ENCODE data around the gene POU6F2. TPM values are rescaled to one million over a fixed set of nuclear protein-coding genes. Genes with fewer than 3 reads are reported as not detected.

POU6F2 gene
- total and polyA plus RNA-seq, 2 of the 4 experiments (the other 2 are of a cell fraction), result not detected

DNA sequence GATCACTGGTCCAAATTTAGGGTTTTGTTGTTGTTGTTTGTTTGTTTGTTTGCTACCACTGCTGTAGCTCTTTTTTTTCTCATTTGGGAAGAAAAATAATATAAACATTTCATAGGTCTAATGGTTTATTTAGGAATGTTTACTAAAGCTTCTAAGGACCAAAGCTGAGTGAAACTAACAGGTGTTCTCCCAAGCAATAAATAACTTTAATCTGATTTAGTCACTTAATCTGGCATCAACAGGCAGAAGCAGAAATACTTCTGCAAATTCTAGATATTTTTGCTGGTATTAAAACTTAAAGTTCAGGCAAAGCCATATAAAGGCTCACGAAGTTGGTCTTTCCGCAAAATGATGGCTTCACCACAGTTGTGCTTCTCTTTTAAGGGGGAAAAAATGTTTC lies 444.0 kb downstream of the POU6F2 start:
- no peak overlapping the region for H3K23ac ChIP-seq (ENCODE audit: low read depth, low read length)
- no peaks in the 10 kb centered on the region for H3K79me1 ChIP-seq (ENCODE audit: low read depth in 1 of 2, low read length in 2 of 2)
- no peaks in the 10 kb centered on the region for H4K20me1 ChIP-seq (ENCODE audit: insufficient read depth, low read length)
- H3K9ac ChIP-seq (ENCODE audit: low read depth, low read length), result no peak overlapping the region
- ChIA-PET POLR2A (ENCODE audit: unreplicated experiment) (no interaction called here), CTCF (no interaction called here)
- H3K4me1 ChIP-seq (ENCODE audit: control insufficient read depth, insufficient read depth, low read length), result no peaks in the 10 kb centered on the region
- no peak overlapping the region for H2AK9ac ChIP-seq (replicated peaks; ENCODE audit: low read depth, low read length, poor library complexity)
- dilution Hi-C loops (cut with HindIII; ENCODE audit: low sequenced_read_pairs, unreplicated experiment) (no loop called here), in situ Hi-C loops (cut with MboI; ENCODE audit: low sequenced_read_pairs) (no loop called here), intact Hi-C loops (cut with micrococcal nuclease) (no loop called here)
- H4K5ac ChIP-seq (ENCODE audit: low read depth, low read length), result no peak overlapping the region
- ATAC-seq (ENCODE audit: low read depth), result no peak
- no peak overlapping the region for H3K56ac ChIP-seq (ENCODE audit: extremely low read depth, insufficient read depth, low read length)
- no peak overlapping the region for H3K14ac ChIP-seq (replicated peaks; ENCODE audit: low read depth, low read length)
- H4K8ac ChIP-seq (ENCODE audit: low read depth in 2 of 2, low read length in 2 of 2), result no peak overlapping the region
- WGBS, 2 experiments (ENCODE audit: extremely low coverage in 2 of 2, insufficient read length in 1 of 2), result no CpG with 5 or more reads among the region's 2 CpGs
- no peak overlapping the region for H2BK20ac ChIP-seq (ENCODE audit: low read depth, low read length)
- no peak overlapping the region for H3K27ac ChIP-seq (ENCODE audit: insufficient read depth, low read length)
- H3K4me2 ChIP-seq (ENCODE audit: low read depth, low read length), result no peak overlapping the region
- no peak overlapping the region for H4K91ac ChIP-seq (ENCODE audit: insufficient read depth, low read depth, low read length)
- no peak overlapping the region for H3K4ac ChIP-seq (ENCODE audit: low read depth, low read length)
- no peak overlapping the region for H3K18ac ChIP-seq (ENCODE audit: low read depth, low read length)
- no peaks in the 10 kb centered on the region for H3K9me1 ChIP-seq (ENCODE audit: insufficient read depth, low read length)
- H3K27me3 ChIP-seq (ENCODE audit: control insufficient read depth, insufficient read depth, low read length), result no peaks in the 10 kb centered on the region
- H3K4me3 ChIP-seq (ENCODE audit: insufficient read depth, low read depth, low read length), result no peak overlapping the region
- no peaks in the 10 kb centered on the region for H3K9me3 ChIP-seq (ENCODE audit: control insufficient read depth, insufficient read depth, low read length)
- no TSS peak for BruUV-seq (replicated peaks)
- DNase-seq, result no peak
- TF ChIP-seq USF2 (IDR thresholded peaks at IDR 0.05; ENCODE audit: low read depth, low read length) (no peak), ELK1 (IDR thresholded peaks at IDR 0.05; ENCODE audit: borderline replicate concordance, low read depth, low read length) (no peak), CTCF (conservative IDR thresholded peaks at IDR 0.05; ENCODE audit: low read depth, low read length) (no peak), POLR2A (IDR thresholded peaks at IDR 0.05; ENCODE audit: low read depth, low read length) (no peak), MAZ (IDR thresholded peaks at IDR 0.05; ENCODE audit: borderline replicate concordance, low read depth, low read length) (no peak), SMC3 (IDR thresholded peaks at IDR 0.05; ENCODE audit: low read depth, low read length) (no peak), MXI1 (IDR thresholded peaks at IDR 0.05; ENCODE audit: borderline replicate concordance, low read depth, low read length) (no peak), RFX5 (IDR thresholded peaks at IDR 0.05; ENCODE audit: low read depth, low read length) (no peak), NFE2L2 (IDR thresholded peaks at IDR 0.05; ENCODE audit: low read depth, low read length) (no peak), MAFK (IDR thresholded peaks at IDR 0.05; ENCODE audit: low read depth, low read length) (no peak), RCOR1 (IDR thresholded peaks at IDR 0.05; ENCODE audit: insufficient replicate concordance, low read length) (no peak), RAD21 (IDR thresholded peaks at IDR 0.05; ENCODE audit: low read length) (no peak), CEBPB (IDR thresholded peaks at IDR 0.05; ENCODE audit: low read depth, low read length) (no peak), BHLHE40 (IDR thresholded peaks at IDR 0.05; ENCODE audit: low read depth, low read length) (no peak), FOS (IDR thresholded peaks at IDR 0.05; ENCODE audit: low read depth, low read length) (no peak), CHD1 (IDR thresholded peaks at IDR 0.05; ENCODE audit: low read depth, low read length) (no peak)
- no peak overlapping the region for H2AFZ ChIP-seq (replicated peaks; ENCODE audit: low read length, poor library complexity)
- no peak overlapping the region for H2BK120ac ChIP-seq (ENCODE audit: low read depth, low read length)
- H2BK5ac ChIP-seq (ENCODE audit: low read depth, low read length, poor library complexity, severe bottlenecking), result no peak overlapping the region
- no peak overlapping the region for H2BK15ac ChIP-seq (ENCODE audit: low read depth, low read length)
- H2AK5ac ChIP-seq (ENCODE audit: low read depth, low read length), result no peak overlapping the region
- no peaks in the 10 kb centered on the region for H3K36me3 ChIP-seq (ENCODE audit: control insufficient read depth, insufficient read depth, low read length)

Measured in IMR-90 (cell line).